Esophagus muscularis mucosa (tissue), 4 donors: ENCODE measurements around the gene PPM1F.

Experiments
- EP300 ChIP-seq: sonication (generic); formaldehyde crosslinking; IDR thresholded peaks from one replicate; pipeline ENCODE4 v1.6.1; 2017; ENCODE audit warnings: antibody characterized with exemption
- POLR2A ChIP-seq: fragments of 450-650 bp; IDR thresholded peaks from one replicate; pipeline ENCODE4 v1.6.1; 2017; ENCODE audit warnings: antibody characterized with exemption, moderate library complexity, mild to moderate bottlenecking, low read depth
- POLR2AphosphoS5 ChIP-seq, 2 donors: sonication (generic); formaldehyde crosslinking; IDR thresholded peaks; one replicate each; pipeline ENCODE4 v1.6.1; 2017; ENCODE audit warnings: antibody characterized with exemption in 2 of 2
- TF ChIP-seq, protein P1 (sequence below), 3 experiments: fragments of 200-600 bp in 2 of 3; fragments of 450-650 bp in 1 of 3; sonication (generic) in 2 of 3; IDR thresholded peaks; one replicate each; pipeline ENCODE4 v1.5.1; 2017 to 2019; ENCODE audit warnings: antibody characterized with exemption in 3 of 3, mild to moderate bottlenecking in 2 of 3, moderate library complexity in 1 of 3

- TF ChIP-seq, protein P1, sequence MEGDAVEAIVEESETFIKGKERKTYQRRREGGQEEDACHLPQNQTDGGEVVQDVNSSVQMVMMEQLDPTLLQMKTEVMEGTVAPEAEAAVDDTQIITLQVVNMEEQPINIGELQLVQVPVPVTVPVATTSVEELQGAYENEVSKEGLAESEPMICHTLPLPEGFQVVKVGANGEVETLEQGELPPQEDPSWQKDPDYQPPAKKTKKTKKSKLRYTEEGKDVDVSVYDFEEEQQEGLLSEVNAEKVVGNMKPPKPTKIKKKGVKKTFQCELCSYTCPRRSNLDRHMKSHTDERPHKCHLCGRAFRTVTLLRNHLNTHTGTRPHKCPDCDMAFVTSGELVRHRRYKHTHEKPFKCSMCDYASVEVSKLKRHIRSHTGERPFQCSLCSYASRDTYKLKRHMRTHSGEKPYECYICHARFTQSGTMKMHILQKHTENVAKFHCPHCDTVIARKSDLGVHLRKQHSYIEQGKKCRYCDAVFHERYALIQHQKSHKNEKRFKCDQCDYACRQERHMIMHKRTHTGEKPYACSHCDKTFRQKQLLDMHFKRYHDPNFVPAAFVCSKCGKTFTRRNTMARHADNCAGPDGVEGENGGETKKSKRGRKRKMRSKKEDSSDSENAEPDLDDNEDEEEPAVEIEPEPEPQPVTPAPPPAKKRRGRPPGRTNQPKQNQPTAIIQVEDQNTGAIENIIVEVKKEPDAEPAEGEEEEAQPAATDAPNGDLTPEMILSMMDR (IDR thresholded peaks at IDR 0.05), result no peak
- TF ChIP-seq POLR2AphosphoS5 (IDR thresholded peaks at IDR 0.05) (peak; percentile 72 to 75), POLR2A (no peak), EP300 (peak; percentile 58)
Observed at GRCh38 chr22:21942407-21943343, 10.0 kb downstream of the PPM1F start.
